Endothelial cell of umbilical vein (primary cell): Measurements from ENCODE around the gene ZSCAN5A.

Source experiments
- EZH2 ChIP-seq: IDR thresholded peaks from 2 replicates; pipeline ENCODE4 v1.6.1; 2012; ENCODE audit warnings: borderline replicate concordance, low read depth, mild to moderate bottlenecking, moderate library complexity, low read length, inconsistent platforms; ENCODE audit not compliant: severe bottlenecking
- FOS ChIP-seq: IDR thresholded peaks from 2 replicates; pipeline ENCODE4 v1.6.1; 2011; ENCODE audit warnings: mild to moderate bottlenecking, low read length, moderate library complexity, borderline replicate concordance; ENCODE audit not compliant: insufficient read depth
- POLR2A ChIP-seq: IDR thresholded peaks from 2 replicates; pipeline ENCODE4 v1.6.1; 2012; ENCODE audit warnings: low read depth, mild to moderate bottlenecking, control low read depth, low read length
- POLR2AphosphoS5 ChIP-seq: IDR thresholded peaks from 2 replicates; pipeline ENCODE4 v1.6.1; 2012; ENCODE audit warnings: low read depth, mild to moderate bottlenecking, control low read depth, low read length, moderate library complexity; ENCODE audit not compliant: insufficient read depth
- TF ChIP-seq, protein P1 (sequence below), 2 donors: IDR thresholded peaks; 1 replicate in 1 of 2; 2 replicates in 1 of 2; pipeline ENCODE4 v1.5.1; 2011; ENCODE audit warnings: low read length in 2 of 2, mild to moderate bottlenecking in 2 of 2, moderate library complexity in 2 of 2, control low read depth in 1 of 2, inconsistent platforms in 1 of 2, low read depth in 1 of 2; ENCODE audit not compliant: insufficient read depth in 1 of 2; ENCODE audit errors: extremely low read depth in 1 of 2

- TF ChIP-seq, protein P1, sequence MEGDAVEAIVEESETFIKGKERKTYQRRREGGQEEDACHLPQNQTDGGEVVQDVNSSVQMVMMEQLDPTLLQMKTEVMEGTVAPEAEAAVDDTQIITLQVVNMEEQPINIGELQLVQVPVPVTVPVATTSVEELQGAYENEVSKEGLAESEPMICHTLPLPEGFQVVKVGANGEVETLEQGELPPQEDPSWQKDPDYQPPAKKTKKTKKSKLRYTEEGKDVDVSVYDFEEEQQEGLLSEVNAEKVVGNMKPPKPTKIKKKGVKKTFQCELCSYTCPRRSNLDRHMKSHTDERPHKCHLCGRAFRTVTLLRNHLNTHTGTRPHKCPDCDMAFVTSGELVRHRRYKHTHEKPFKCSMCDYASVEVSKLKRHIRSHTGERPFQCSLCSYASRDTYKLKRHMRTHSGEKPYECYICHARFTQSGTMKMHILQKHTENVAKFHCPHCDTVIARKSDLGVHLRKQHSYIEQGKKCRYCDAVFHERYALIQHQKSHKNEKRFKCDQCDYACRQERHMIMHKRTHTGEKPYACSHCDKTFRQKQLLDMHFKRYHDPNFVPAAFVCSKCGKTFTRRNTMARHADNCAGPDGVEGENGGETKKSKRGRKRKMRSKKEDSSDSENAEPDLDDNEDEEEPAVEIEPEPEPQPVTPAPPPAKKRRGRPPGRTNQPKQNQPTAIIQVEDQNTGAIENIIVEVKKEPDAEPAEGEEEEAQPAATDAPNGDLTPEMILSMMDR (IDR thresholded peaks at IDR 0.05; ENCODE audit: extremely low read depth in 1 of 2, insufficient read depth in 1 of 2, low read depth in 1 of 2, low read length in 2 of 2), result no peak
- no peak for TF ChIP-seq POLR2A
- no peak for TF ChIP-seq POLR2AphosphoS5
- TF ChIP-seq FOS, result no peak
- TF ChIP-seq EZH2, result no peak
Observed at GRCh38 chr19:56351208-56351607, 36.6 kb upstream of the ZSCAN5A start.
